K562 (cell line): ENCODE results near the gene TP73. TPM values are rescaled to one million over a fixed set of nuclear protein-coding genes. Genes with fewer than 3 reads are reported as not detected.
A peak's percentile ranks its signal among the peaks of the same experiment; 100 is the strongest.

Experiments
- BCLAF1 ChIP-seq, 2 experiments: fragments of 450-650 bp in 1 of 2; IDR thresholded peaks; 2 replicates each; pipeline ENCODE4 v1.6.1; 2011 to 2017; ENCODE audit warnings: low read depth in 2 of 2, antibody characterized with exemption in 1 of 2, borderline replicate concordance in 1 of 2, low read length in 1 of 2, mild to moderate bottlenecking in 1 of 2, mixed read lengths in 1 of 2; ENCODE audit not compliant: control insufficient read depth in 1 of 2
- CHD2 ChIP-seq: IDR thresholded peaks from 2 replicates; pipeline ENCODE4 v1.6.1; 2011; ENCODE audit warnings: low read depth, low read length
- FOSL1 ChIP-seq: fragments of 200-800 bp; sonication (Bioruptor generic); conservative IDR thresholded peaks from 2 replicates; pipeline ENCODE4 v1.6.1; 2016; ENCODE audit warnings: missing genetic modification characterization, missing compliant biosample characterization
- NFIX ChIP-seq: fragments of 250-450 bp; sonication (Bioruptor Pico); IDR thresholded peaks from 2 replicates; pipeline ENCODE4 v1.4.0; 2020; ENCODE audit warnings: low read depth, mild to moderate bottlenecking, moderate library complexity
- POLR2G ChIP-seq: fragments of 200-400 bp; formaldehyde crosslinking; IDR thresholded peaks from 2 replicates; pipeline ENCODE4 v1.6.1; 2017; ENCODE audit warnings: low read depth, mild to moderate bottlenecking, antibody characterized with exemption, low read length, moderate library complexity
- RBM34 ChIP-seq: fragments of 200-400 bp; formaldehyde crosslinking; IDR thresholded peaks from 2 replicates; pipeline ENCODE4 v1.6.1; 2018; ENCODE audit warnings: low read length, borderline replicate concordance; ENCODE audit not compliant: insufficient read depth
- ZFX ChIP-seq: sonication (generic); formaldehyde crosslinking; IDR thresholded peaks from 2 replicates; pipeline ENCODE4 v1.8.0; 2022; ENCODE audit warnings: mild to moderate bottlenecking, missing genetic modification reagents, moderate library complexity
- polyA plus RNA-seq, 8 experiments: library from polyadenylated mRNA; depleted of rRNA in 4 of 8; stranded (reverse) in 5 of 8; unstranded in 3 of 8; fragments of >200 nt; fragmentation: Nextera tagmentation in 2 of 8; fragmentation: Illumina TruSeq in 1 of 8; extraction: Ambion mirVana in 2 of 8; extraction: Trizol in 1 of 8; gene quantifications; 2 replicates each; pipeline versions ENCODE4 v1.2.1 to v1.2.3, GENCODE V29; 2011 to 2014; ENCODE audit warnings: inconsistent platforms in 1 of 8, missing spikeins in 1 of 8
- total RNA-seq, 7 experiments: library from RNA; depleted of rRNA in 6 of 7; stranded (reverse); fragments of >200 nt in 6 of 7; fragmentation: Illumina TruSeq in 2 of 7; extraction: Trizol in 2 of 7; gene quantifications; 2 replicates each; pipeline versions ENCODE4 v1.2.1 to v1.2.3, GENCODE V29; 2011 to 2021; ENCODE audit warnings: low replicate concordance in 1 of 7

TP73 gene
- total and polyA plus RNA-seq, 9 of the 15 experiments (the other 6 are each of a cell fraction or from before 2014, with no cell fraction given) = 0.07 to 1.6 (median 0.40) TPM; not detected in 2

- TF ChIP-seq RBM34 = no peak
- no peak for TF ChIP-seq NFIX (CRISPR knock-in tag)
- peak; percentile 61; the same call in 1 of the 2 replicates for TF ChIP-seq POLR2G
- no peak for TF ChIP-seq BCLAF1 (IDR thresholded peaks at IDR 0.05; ENCODE audit: borderline replicate concordance in 1 of 2, control insufficient read depth in 1 of 2, low read depth in 2 of 2, low read length in 1 of 2)
- peak; percentile 74; the same call in 1 of the 2 replicates for TF ChIP-seq CHD2
- TF ChIP-seq ZFX = 0 out of 2 replicates have a peak, but pooled peaks have one; percentile 54
- no peak for TF ChIP-seq FOSL1 (tag)
Observed at GRCh38 chr1:3652548-3653285, 401 bp downstream of the TP73 start (continued).
